Transverse colon (tissue), 4 donors: ENCODE measurements around the gene VAV2.

Source experiments
- POLR2A ChIP-seq: fragments of 450-650 bp; IDR thresholded peaks from one replicate; pipeline ENCODE4 v1.6.1; 2016; ENCODE audit warnings: antibody characterized with exemption, mild to moderate bottlenecking, moderate library complexity
- POLR2AphosphoS5 ChIP-seq, 3 donors: sonication (generic); formaldehyde crosslinking; IDR thresholded peaks; one replicate each; pipeline ENCODE4 v1.6.1; 2016; ENCODE audit warnings: antibody characterized with exemption in 3 of 3
- TF ChIP-seq, protein P1 (sequence below), 5 experiments: fragments of 200-600 bp in 3 of 5; fragments of 450-650 bp in 2 of 5; sonication (generic) in 3 of 5; IDR thresholded peaks; 1 replicate in 2 of 5; 2 replicates in 3 of 5; pipeline ENCODE4 v1.5.1; 2016 to 2017; ENCODE audit warnings: antibody characterized with exemption in 5 of 5, inconsistent platforms in 3 of 5, mild to moderate bottlenecking in 2 of 5, moderate library complexity in 1 of 5

DNA sequence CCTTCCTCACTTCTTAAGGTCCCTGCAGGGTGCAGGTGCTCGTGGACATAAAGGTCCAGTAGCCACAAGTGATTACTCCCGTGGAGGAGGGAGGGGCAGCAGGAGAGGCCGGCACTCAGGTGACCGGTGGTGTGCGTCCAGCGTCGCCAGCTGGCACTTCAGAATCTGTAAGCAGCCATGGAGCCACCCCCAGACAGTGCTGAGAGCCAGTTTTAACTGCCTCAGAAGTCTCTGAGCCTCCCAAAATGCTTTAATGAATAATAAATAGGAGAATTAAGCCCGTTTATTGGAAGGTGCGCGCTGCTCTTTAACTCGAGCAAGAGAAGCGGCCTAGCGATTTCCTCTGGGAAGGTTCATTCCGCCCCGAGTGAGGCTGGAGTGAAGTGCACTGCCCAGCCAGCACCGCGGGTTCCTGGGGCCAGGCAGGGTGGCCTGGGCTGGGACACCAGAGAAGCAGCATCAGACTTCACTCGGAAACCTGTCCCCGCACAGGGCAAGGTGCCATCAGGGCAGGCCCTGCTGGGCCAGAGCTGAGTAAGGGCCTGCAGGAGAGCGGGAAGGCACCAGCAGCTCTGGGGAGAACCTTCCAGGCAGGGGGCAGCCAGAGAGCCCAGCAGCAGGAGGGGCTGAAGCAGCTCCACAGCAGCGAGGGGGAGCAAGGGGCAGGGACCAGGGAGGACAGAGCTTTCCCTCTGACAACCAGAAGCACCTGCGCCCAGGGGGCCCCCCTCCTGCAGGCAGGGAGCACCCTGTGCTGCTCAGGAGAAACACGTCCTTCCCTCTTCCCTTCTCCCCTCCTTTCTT lies 61.2 kb downstream of the VAV2 start:
- TF ChIP-seq POLR2A (no peak), POLR2AphosphoS5 (IDR thresholded peaks at IDR 0.05) (no peak)
- TF ChIP-seq, protein P1, sequence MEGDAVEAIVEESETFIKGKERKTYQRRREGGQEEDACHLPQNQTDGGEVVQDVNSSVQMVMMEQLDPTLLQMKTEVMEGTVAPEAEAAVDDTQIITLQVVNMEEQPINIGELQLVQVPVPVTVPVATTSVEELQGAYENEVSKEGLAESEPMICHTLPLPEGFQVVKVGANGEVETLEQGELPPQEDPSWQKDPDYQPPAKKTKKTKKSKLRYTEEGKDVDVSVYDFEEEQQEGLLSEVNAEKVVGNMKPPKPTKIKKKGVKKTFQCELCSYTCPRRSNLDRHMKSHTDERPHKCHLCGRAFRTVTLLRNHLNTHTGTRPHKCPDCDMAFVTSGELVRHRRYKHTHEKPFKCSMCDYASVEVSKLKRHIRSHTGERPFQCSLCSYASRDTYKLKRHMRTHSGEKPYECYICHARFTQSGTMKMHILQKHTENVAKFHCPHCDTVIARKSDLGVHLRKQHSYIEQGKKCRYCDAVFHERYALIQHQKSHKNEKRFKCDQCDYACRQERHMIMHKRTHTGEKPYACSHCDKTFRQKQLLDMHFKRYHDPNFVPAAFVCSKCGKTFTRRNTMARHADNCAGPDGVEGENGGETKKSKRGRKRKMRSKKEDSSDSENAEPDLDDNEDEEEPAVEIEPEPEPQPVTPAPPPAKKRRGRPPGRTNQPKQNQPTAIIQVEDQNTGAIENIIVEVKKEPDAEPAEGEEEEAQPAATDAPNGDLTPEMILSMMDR (IDR thresholded peaks at IDR 0.05), result no peak
